Measurements from ENCODE around the gene MPRIP.

DNA sequence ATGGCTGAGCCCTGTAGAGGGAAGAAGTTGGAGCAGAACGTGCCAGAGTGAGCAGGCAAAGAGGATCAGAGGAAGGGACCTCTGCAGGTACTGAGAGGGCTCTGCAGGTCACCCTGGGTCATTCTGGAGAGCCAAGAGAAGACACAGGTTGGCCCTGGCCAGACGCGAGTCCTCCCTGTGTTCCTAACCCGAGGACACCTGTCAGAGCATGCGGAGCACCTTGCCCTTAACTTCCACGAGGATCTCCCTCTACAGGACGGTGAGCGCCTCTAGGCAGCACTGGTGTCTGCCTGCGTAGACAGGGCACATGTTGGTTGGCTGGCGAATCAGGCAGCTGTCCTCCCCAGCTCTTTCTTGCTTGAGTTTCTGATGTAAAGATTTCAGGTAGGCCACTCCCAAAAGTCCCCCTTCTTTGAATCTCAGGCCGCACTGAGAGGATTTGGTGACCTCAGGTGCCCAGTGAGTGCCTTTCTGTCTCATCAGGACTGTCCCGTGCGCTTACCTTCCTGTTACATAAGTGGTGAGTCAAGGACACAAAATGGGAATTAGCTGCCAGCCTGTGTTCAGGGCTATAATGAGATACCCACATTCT is 45.3 kb downstream of the MPRIP start:
- no peak for TF ChIP-seq TAF1 (IDR thresholded peaks at IDR 0.05; ENCODE audit: borderline replicate concordance, insufficient read depth, low read length)
- TF ChIP-seq, protein P1, sequence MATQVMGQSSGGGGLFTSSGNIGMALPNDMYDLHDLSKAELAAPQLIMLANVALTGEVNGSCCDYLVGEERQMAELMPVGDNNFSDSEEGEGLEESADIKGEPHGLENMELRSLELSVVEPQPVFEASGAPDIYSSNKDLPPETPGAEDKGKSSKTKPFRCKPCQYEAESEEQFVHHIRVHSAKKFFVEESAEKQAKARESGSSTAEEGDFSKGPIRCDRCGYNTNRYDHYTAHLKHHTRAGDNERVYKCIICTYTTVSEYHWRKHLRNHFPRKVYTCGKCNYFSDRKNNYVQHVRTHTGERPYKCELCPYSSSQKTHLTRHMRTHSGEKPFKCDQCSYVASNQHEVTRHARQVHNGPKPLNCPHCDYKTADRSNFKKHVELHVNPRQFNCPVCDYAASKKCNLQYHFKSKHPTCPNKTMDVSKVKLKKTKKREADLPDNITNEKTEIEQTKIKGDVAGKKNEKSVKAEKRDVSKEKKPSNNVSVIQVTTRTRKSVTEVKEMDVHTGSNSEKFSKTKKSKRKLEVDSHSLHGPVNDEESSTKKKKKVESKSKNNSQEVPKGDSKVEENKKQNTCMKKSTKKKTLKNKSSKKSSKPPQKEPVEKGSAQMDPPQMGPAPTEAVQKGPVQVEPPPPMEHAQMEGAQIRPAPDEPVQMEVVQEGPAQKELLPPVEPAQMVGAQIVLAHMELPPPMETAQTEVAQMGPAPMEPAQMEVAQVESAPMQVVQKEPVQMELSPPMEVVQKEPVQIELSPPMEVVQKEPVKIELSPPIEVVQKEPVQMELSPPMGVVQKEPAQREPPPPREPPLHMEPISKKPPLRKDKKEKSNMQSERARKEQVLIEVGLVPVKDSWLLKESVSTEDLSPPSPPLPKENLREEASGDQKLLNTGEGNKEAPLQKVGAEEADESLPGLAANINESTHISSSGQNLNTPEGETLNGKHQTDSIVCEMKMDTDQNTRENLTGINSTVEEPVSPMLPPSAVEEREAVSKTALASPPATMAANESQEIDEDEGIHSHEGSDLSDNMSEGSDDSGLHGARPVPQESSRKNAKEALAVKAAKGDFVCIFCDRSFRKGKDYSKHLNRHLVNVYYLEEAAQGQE (IDR thresholded peaks at IDR 0.05; ENCODE audit: insufficient read depth in 1 of 2, low read depth in 2 of 2, low read length in 2 of 2): no peak
